ENCODE results near the gene MRPL44. TPM values are rescaled to one million over a fixed set of nuclear protein-coding genes. Genes with fewer than 3 reads are reported as not detected.

MRPL44 gene
- total RNA-seq, 2 donors from 2014 or later, result 11.5 to 21.0 TPM

GRCh38 chr2:223980803-223981202 lies 23.5 kb downstream of the MRPL44 start:
- no peak overlapping the region for H3K4me3 ChIP-seq
- WGBS, 2 donors, result 86 to 92% methylated on average over 4 of the region's 4 CpGs
- no peaks in the 10 kb centered on the region for H3K36me3 ChIP-seq (replicated peaks in 1 of 2; ENCODE audit: insufficient read depth in 1 of 2, low read depth in 2 of 2)
- no peaks in the 10 kb centered on the region for H3K4me1 ChIP-seq
- TF ChIP-seq CTCF (IDR thresholded peaks at IDR 0.05) (no peak), POLR2A (IDR thresholded peaks at IDR 0.05) (no peak)
- DNase-seq, result no peak
- no peaks in the 10 kb centered on the region for H3K27me3 ChIP-seq
- H3K9me3 ChIP-seq, result no peaks in the 10 kb centered on the region
- ATAC-seq, result no peak
- intact Hi-C loops (cut with DNase I), result no loop called here
- H3K27ac ChIP-seq, result no peak overlapping the region

GRCh38 chr2:223981241-223981640 lies 24.0 kb downstream of the MRPL44 start:
- ATAC-seq, result no peak
- intact Hi-C loops (cut with DNase I), result no loop called here
- no peaks in the 10 kb centered on the region for H3K36me3 ChIP-seq (replicated peaks in 1 of 2; ENCODE audit: insufficient read depth in 1 of 2, low read depth in 2 of 2)

DNA sequence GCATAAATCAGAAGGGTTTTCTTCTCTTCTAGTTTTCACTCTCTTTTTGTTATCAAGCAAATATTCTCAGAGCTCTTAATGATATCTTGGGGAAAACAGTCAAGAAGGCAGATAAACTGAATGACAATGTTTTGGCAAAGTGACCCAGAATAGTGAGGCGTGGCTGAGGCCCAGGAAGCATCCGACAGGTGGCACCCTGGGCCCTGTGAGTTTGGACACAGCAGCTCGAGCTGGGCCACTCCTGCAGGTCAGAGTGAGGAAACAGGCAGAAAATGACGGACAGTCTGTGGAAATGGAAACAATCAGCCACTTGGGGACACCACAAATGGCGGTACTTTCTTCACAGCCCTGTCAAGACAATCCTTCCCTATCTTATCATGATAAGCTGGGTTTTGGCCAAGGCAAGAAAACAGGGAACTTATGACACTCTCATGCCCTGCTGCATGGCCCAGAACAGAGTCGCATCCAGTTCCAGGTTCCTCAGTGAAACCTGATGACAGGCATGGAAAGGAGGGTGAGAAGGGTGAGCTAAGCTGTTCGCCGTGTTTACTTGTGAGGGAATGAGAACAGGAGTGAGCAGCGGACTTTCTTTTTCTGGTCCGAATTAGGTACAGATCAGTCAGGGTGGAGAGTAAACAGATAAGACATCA lies 32.1 kb downstream of the MRPL44 start:
- Histone ChIP-seq H3K36me3 (replicated peaks in 1 of 2; ENCODE audit: insufficient read depth in 1 of 2, low read depth in 2 of 2) (no peaks in the 10 kb centered on the region), H3K27me3 (no peaks in the 10 kb centered on the region), H3K4me1 (no peaks in the 10 kb centered on the region), H3K9me3 (no peaks in the 10 kb centered on the region), H3K4me3 (no peak overlapping the region), H3K27ac (no peak overlapping the region)
- WGBS, 2 donors, result 31 to 42% methylated on average over 10 of the region's 10 CpGs
- ATAC-seq (peak; percentile 55), DNase-seq (peak; percentile 45 to 72 (median 59))
- intact Hi-C loops (cut with DNase I), result no loop called here
- TF ChIP-seq POLR2A (IDR thresholded peaks at IDR 0.05) (no peak), CTCF (IDR thresholded peaks at IDR 0.05) (peak; percentile 8 to 54 (median 41))

More at GRCh38 chr2:223981241-223981640, 24.0 kb downstream of the MRPL44 start:
- TF ChIP-seq POLR2A (IDR thresholded peaks at IDR 0.05) (no peak), CTCF (IDR thresholded peaks at IDR 0.05) (no peak)
- Histone ChIP-seq H3K27ac (no peak overlapping the region), H3K27me3 (no peaks in the 10 kb centered on the region), H3K4me3 (no peak overlapping the region), H3K4me1 (no peaks in the 10 kb centered on the region), H3K9me3 (no peaks in the 10 kb centered on the region)
- 100% methylated on average over 1 of the region's 1 CpG for WGBS, 2 donors
- no peak for DNase-seq

GRCh38 chr2:223989856-223990232 lies 32.6 kb downstream of the MRPL44 start:
- intact Hi-C loops (cut with DNase I), result no loop called here
- H3K4me1 ChIP-seq, result no peaks in the 10 kb centered on the region
- no peaks in the 10 kb centered on the region for H3K27me3 ChIP-seq
- H3K4me3 ChIP-seq, result no peak overlapping the region
- TF ChIP-seq POLR2A (IDR thresholded peaks at IDR 0.05), result no peak
- TF ChIP-seq CTCF (IDR thresholded peaks at IDR 0.05), result no peak
- H3K9me3 ChIP-seq, result no peaks in the 10 kb centered on the region
- no peak for ATAC-seq
- 71 to 75% methylated on average over 3 of the region's 3 CpGs for WGBS, 2 donors
- H3K27ac ChIP-seq, result no peak overlapping the region
- H3K36me3 ChIP-seq (replicated peaks in 1 of 2; ENCODE audit: insufficient read depth in 1 of 2, low read depth in 2 of 2), result no peaks in the 10 kb centered on the region
- no peak for DNase-seq

DNA sequence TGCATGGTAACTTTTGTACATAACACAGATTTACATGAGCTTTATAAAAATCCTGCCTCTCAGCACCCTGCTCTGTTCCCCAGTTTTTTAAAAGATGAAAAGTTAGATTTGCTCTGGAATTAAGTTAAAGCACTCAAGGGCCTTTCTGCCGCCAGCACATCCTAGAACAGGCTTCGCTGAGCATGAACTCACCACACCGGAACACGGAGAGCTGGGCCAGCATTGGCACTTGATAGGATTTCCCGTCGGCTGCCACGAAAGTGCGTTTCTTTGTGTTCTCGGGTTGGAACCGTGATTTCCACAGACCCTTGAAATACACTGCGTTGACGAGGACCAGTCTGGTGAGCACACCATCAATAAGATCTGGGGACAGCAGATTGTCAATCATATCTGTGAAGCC lies 34.3 kb downstream of the MRPL44 start:
- H3K4me3 ChIP-seq, result no peak overlapping the region
- no peak for TF ChIP-seq CTCF (IDR thresholded peaks at IDR 0.05)
- TF ChIP-seq POLR2A (IDR thresholded peaks at IDR 0.05), result no peak
- intact Hi-C loops (cut with DNase I), result no loop called here
- H3K27me3 ChIP-seq, result no peaks in the 10 kb centered on the region
- WGBS, 2 donors, result 93 to 94% methylated on average over 12 of the region's 12 CpGs
- DNase-seq (no peak), ATAC-seq (no peak)
- no peak overlapping the region for H3K27ac ChIP-seq
- H3K36me3 ChIP-seq (replicated peaks in 1 of 2; ENCODE audit: insufficient read depth in 1 of 2, low read depth in 2 of 2), result no peaks in the 10 kb centered on the region
- no peaks in the 10 kb centered on the region for H3K4me1 ChIP-seq
- H3K9me3 ChIP-seq, result no peaks in the 10 kb centered on the region
